HCT116 (cell line): ENCODE results near the gene SPON2. TPM values are rescaled to one million over a fixed set of nuclear protein-coding genes. Genes with fewer than 3 reads are reported as not detected.

ENCODE experiments used
- ATAC-seq: fragments of 200-7000 bp; cut with Tn5 transposase; 2 replicates; pipeline ENCODE4 v1.9.1; 2020; ENCODE audit warnings: mild to moderate bottlenecking, moderate library complexity
- BruUV-seq: library from RNA; stranded (reverse); fragments of 400-500 nt; replicated peaks from 2 replicates; lab custom pipeline; 2021; lab: Mats Ljungman, UMichigan
- CTCF ChIA-PET: fragments of 300-600 bp; sonication (Branson Sonifier 250); formaldehyde crosslinking; loops from one replicate; lab custom pipeline; 2021; ENCODE audit warnings: antibody characterized with exemption; lab: Charles Lee
- POLR2A ChIA-PET: fragments of 300-600, 350-600 bp; sonication (Branson Sonifier 250); formaldehyde crosslinking; loops from one replicate; lab custom pipeline; 2021; ENCODE audit warnings: antibody characterized with exemption; lab: Charles Lee
- RAD21 ChIA-PET, 2 experiments: fragments of 300-600 bp; sonication (Branson Sonifier 250); formaldehyde crosslinking; loops; one replicate each; lab custom pipeline; 2023; ENCODE audit warnings: low total read pairs in 2 of 2; ENCODE audit not compliant: uncharacterized antibody in 2 of 2, unreplicated experiment in 2 of 2, low non-redundant PET in 1 of 2; lab: Charles Lee
- DNase-seq: peaks from one replicate; pipeline ENCODE4 v3.0.0-alpha.2; 2010; ENCODE audit warnings: low read depth, low spot score
- H2AFZ ChIP-seq: fragments of 200-600 bp; shearing (Covaris generic), sonication (generic); 2 replicates; pipeline ENCODE4 v1.6.1; 2017; ENCODE audit warnings: low read depth, mixed run types, mixed read lengths, antibody characterized with exemption, low read length; ENCODE audit not compliant: poor library complexity, severe bottlenecking
- H3K27ac ChIP-seq: 2 replicates; pipeline ENCODE4 v1.5.1; 2012; ENCODE audit warnings: low read depth, low read length
- H3K27me3 ChIP-seq: fragments of 200-600 bp; sonication (generic); 2 replicates; pipeline ENCODE4 v1.6.1; 2016; ENCODE audit warnings: mixed run types, low read length, mixed read lengths; ENCODE audit not compliant: insufficient read depth
- H3K36me3 ChIP-seq, 2 experiments: fragments of 200-500 bp in 1 of 2; fragments of 200-600 bp in 1 of 2; sonication (Bioruptor generic) in 1 of 2; sonication (generic) in 1 of 2; 2 replicates each; pipeline versions ENCODE4 v1.5.1 to v1.6.1; 2014 to 2016; ENCODE audit warnings: low read length in 2 of 2, inconsistent platforms in 1 of 2, mixed read lengths in 1 of 2, mixed run types in 1 of 2; ENCODE audit not compliant: insufficient read depth in 2 of 2, control insufficient read depth in 1 of 2
- H3K4me1 ChIP-seq, 2 experiments: fragments of 200-600 bp in 1 of 2; sonication (generic) in 1 of 2; 2 replicates each; pipeline versions ENCODE4 v1.5.1 to v1.6.1; 2012 to 2017; ENCODE audit warnings: low read length in 2 of 2, inconsistent platforms in 1 of 2, mild to moderate bottlenecking in 1 of 2, mixed read lengths in 1 of 2, mixed run types in 1 of 2, moderate library complexity in 1 of 2; ENCODE audit not compliant: insufficient read depth in 2 of 2, control insufficient read depth in 1 of 2
- H3K4me2 ChIP-seq: fragments of 200-600 bp; sonication (generic); 2 replicates; pipeline ENCODE4 v1.6.1; 2017; ENCODE audit warnings: mixed run types, low read length, mixed read lengths
- H3K4me3 ChIP-seq, 2 experiments: fragments of 200-600 bp in 1 of 2; sonication (generic) in 1 of 2; replicated peaks in 1 of 2; 2 replicates each; pipeline ENCODE4 v1.5.1; 2011 to 2016; ENCODE audit warnings: low read length in 2 of 2, control low read depth in 1 of 2, low read depth in 1 of 2, mild to moderate bottlenecking in 1 of 2, mixed read lengths in 1 of 2, mixed run types in 1 of 2
- H3K79me2 ChIP-seq: fragments of 200-600 bp; sonication (generic); 2 replicates; pipeline ENCODE4 v1.6.1; 2017; ENCODE audit warnings: mild to moderate bottlenecking, mixed run types, low read length, moderate library complexity, mixed read lengths; ENCODE audit not compliant: insufficient read depth
- H3K9ac ChIP-seq: fragments of 200-600 bp; sonication (generic); 2 replicates; pipeline ENCODE4 v1.6.1; 2016; ENCODE audit warnings: low read length, mixed read lengths
- H3K9me2 ChIP-seq: fragments of 200-600 bp; sonication (generic), shearing (Covaris generic); 2 replicates; pipeline ENCODE4 v1.6.1; 2017; ENCODE audit warnings: mixed run types, mild to moderate bottlenecking, moderate library complexity; ENCODE audit not compliant: insufficient read depth
- H3K9me3 ChIP-seq, 2 experiments: fragments of 200-500 bp in 1 of 2; fragments of 200-600 bp in 1 of 2; sonication (Bioruptor generic) in 1 of 2; sonication (generic) in 1 of 2; 2 replicates each; pipeline ENCODE4 v1.6.1; 2014 to 2017; ENCODE audit warnings: low read length in 2 of 2, mixed read lengths in 2 of 2, inconsistent platforms in 1 of 2, low read depth in 1 of 2, mild to moderate bottlenecking in 1 of 2, mixed run types in 1 of 2, moderate library complexity in 1 of 2; ENCODE audit not compliant: control insufficient read depth in 1 of 2, insufficient read depth in 1 of 2
- H4K20me1 ChIP-seq: fragments of 200-600 bp; sonication (generic), shearing (Covaris generic); 2 replicates; pipeline ENCODE4 v1.6.1; 2017; ENCODE audit warnings: mixed run types, mild to moderate bottlenecking, moderate library complexity; ENCODE audit not compliant: insufficient read depth
- CBX3 ChIP-seq: IDR thresholded peaks from 2 replicates; pipeline ENCODE4 v1.6.1; 2012; ENCODE audit warnings: low read depth
- CEBPB ChIP-seq: IDR thresholded peaks from 2 replicates; pipeline ENCODE4 v1.6.1; 2012; ENCODE audit warnings: low read depth
- CTCF ChIP-seq, 3 experiments: fragments of 200-600 bp in 1 of 3; sonication (generic) in 1 of 3; IDR thresholded peaks in 2 of 3; conservative IDR thresholded peaks in 1 of 3; 2 replicates each; pipeline ENCODE4 v1.5.1; 2012 to 2017; ENCODE audit warnings: low read depth in 2 of 3, low read length in 2 of 3, antibody characterized with exemption in 1 of 3, borderline replicate concordance in 1 of 3, control low read depth in 1 of 3, mild to moderate bottlenecking in 1 of 3, mixed read lengths in 1 of 3, mixed run types in 1 of 3, moderate library complexity in 1 of 3; ENCODE audit not compliant: insufficient read depth in 1 of 3
- EGR1 ChIP-seq: IDR thresholded peaks from 2 replicates; pipeline ENCODE4 v1.6.1; 2012; ENCODE audit warnings: low read depth
- ELF1 ChIP-seq: IDR thresholded peaks from 2 replicates; pipeline ENCODE4 v1.6.1; 2012; ENCODE audit warnings: low read depth, borderline replicate concordance
- EZH2 ChIP-seq: fragments of 200-600 bp; sonication (generic); IDR thresholded peaks from 2 replicates; pipeline ENCODE4 v1.6.1; 2017; ENCODE audit warnings: antibody characterized with exemption, mixed run types
- EZH2phosphoT487 ChIP-seq: fragments of 200-600 bp; IDR thresholded peaks from 2 replicates; pipeline ENCODE4 v1.6.1; 2018; ENCODE audit warnings: antibody characterized with exemption, borderline replicate concordance
- FOSL1 ChIP-seq: IDR thresholded peaks from 2 replicates; pipeline ENCODE4 v1.6.1; 2012; ENCODE audit warnings: low read depth
- JUND ChIP-seq: IDR thresholded peaks from 2 replicates; pipeline ENCODE4 v1.6.1; 2012
- MAX ChIP-seq: IDR thresholded peaks from 2 replicates; pipeline ENCODE4 v1.6.1; 2012
- POLR2AphosphoS5 ChIP-seq: IDR thresholded peaks from 2 replicates; pipeline ENCODE4 v1.6.1; 2011; ENCODE audit warnings: mild to moderate bottlenecking, low read depth, low read length, moderate library complexity
- RAD21 ChIP-seq: IDR thresholded peaks from 2 replicates; pipeline ENCODE4 v1.6.1; 2012; ENCODE audit warnings: low read depth, mild to moderate bottlenecking
- REST ChIP-seq: IDR thresholded peaks from 2 replicates; pipeline ENCODE4 v1.6.1; 2012; ENCODE audit warnings: low read depth
- SIN3A ChIP-seq: IDR thresholded peaks from 2 replicates; pipeline ENCODE4 v1.6.1; 2012; ENCODE audit warnings: low read depth
- SP1 ChIP-seq: IDR thresholded peaks from 2 replicates; pipeline ENCODE4 v1.6.1; 2012; ENCODE audit warnings: low read depth
- ZFX ChIP-seq: fragments of 450-650 bp; IDR thresholded peaks from 2 replicates; pipeline ENCODE4 v1.6.1; 2017
- ZNF274 ChIP-seq: fragments of 200-500 bp; sonication (Bioruptor generic); IDR thresholded peaks from 2 replicates; pipeline ENCODE4 v1.6.1; 2014; ENCODE audit warnings: mild to moderate bottlenecking, low read depth, low read length, inconsistent platforms
- intact Hi-C: fragments of 100-400 bp; cut with micrococcal nuclease; formaldehyde crosslinking; loops from 2 replicates; pipeline ENCODE4 v1.10.0; 2022
- total RNA-seq: library from RNA; stranded (reverse); gene quantifications from one replicate; pipeline ENCODE4 v1.2.1, GENCODE V29; 2021; ENCODE audit not compliant: unreplicated experiment

SPON2 gene
- total RNA-seq, 1 experiment from 2014 or later: 1.5 TPM

GRCh38 chr4:1180663-1181062, 8.3 kb upstream of the SPON2 start:
- POLR2A ChIA-PET: interaction anchor here (1.6 kb wide), 1 partner anchor 13 kb away, joined by 4 read pairs; no protein-coding TSS in a partner anchor

More at GRCh38 chr4:1180663-1181062, 8.3 kb upstream of the SPON2 start:
- Histone ChIP-seq H4K20me1 (no peaks in the 10 kb centered on the region), H3K9ac (no peak overlapping the region), H3K36me3 (no peaks in the 10 kb centered on the region), H2AFZ (no peak overlapping the region), H3K79me2 (no peaks in the 10 kb centered on the region), H3K27ac (no peak overlapping the region), H3K4me1 (peaks cover 0 to 21% of the 10 kb centered on the region in 2 experiments; a peak in 2 of 4 replicates), H3K27me3 (no peaks in the 10 kb centered on the region), H3K4me3 (no peak overlapping the region), H3K4me2 (no peak overlapping the region)
- intact Hi-C loops: no loop called here
- no TSS peak for BruUV-seq
- no peak for ATAC-seq
- RAD21 ChIA-PET: no interaction called here
- no peak for DNase-seq
- TF ChIP-seq RAD21 (no peak), SP1 (no peak), POLR2AphosphoS5 (no peak), EZH2phosphoT487 (no peak), CEBPB (no peak), FOSL1 (no peak), EGR1 (no peak), ZFX (no peak), SIN3A (no peak), MAX (no peak), REST (no peak), ELF1 (no peak), EZH2 (no peak), CTCF (IDR thresholded peaks at IDR 0.05 in 2 of 3, conservative IDR thresholded peaks at IDR 0.05 in 1 of 3; ENCODE audit: borderline replicate concordance in 1 of 3, insufficient read depth in 1 of 3, low read depth in 2 of 3, low read length in 2 of 3) (no peak), CBX3 (no peak), JUND (no peak), ZNF274 (no peak)
- TF ChIP-seq, all 23 proteins: peak for 0
- CTCF ChIA-PET: no interaction called here
- Histone ChIP-seq H3K9me2 (no peaks in the 10 kb centered on the region), H3K9me3 (no peaks in the 10 kb centered on the region)
